Tibial artery (tissue), 4 donors: Measurements from ENCODE around the gene POLK.

Experiments used
- DNase-seq, 2 donors: peaks; one replicate each; pipeline ENCODE4 v3.0.0-alpha.2; 2019
- H3K27ac ChIP-seq, 2 donors: fragments of 200-600 bp; sonication (generic) in 1 of 2; 1 replicate in 1 of 2; 2 replicates in 1 of 2; pipeline ENCODE4 v1.5.1; 2018 to 2019; ENCODE audit warnings: mild to moderate bottlenecking in 1 of 2
- H3K27me3 ChIP-seq, 2 donors: fragments of 200-600 bp; sonication (generic) in 1 of 2; one replicate each; pipeline versions ENCODE4 v1.5.1 to v1.6.0; 2016 to 2019
- H3K36me3 ChIP-seq, 3 donors: fragments of 200-600 bp; sonication (generic) in 2 of 3; one replicate each; pipeline ENCODE4 v1.5.1; 2016 to 2019; ENCODE audit warnings: mild to moderate bottlenecking in 2 of 3
- H3K4me1 ChIP-seq, 4 donors: fragments of 200-600 bp; sonication (generic) in 2 of 4; 1 replicate in 3 of 4; 2 replicates in 1 of 4; pipeline ENCODE4 v1.5.1; 2016 to 2019
- H3K4me3 ChIP-seq, 2 donors: fragments of 200-600 bp; sonication (generic) in 1 of 2; 1 replicate in 1 of 2; 2 replicates in 1 of 2; pipeline ENCODE4 v1.5.1; 2018 to 2019; ENCODE audit warnings: mild to moderate bottlenecking in 2 of 2
- H3K9me3 ChIP-seq, 3 donors: fragments of 200-600 bp; sonication (generic) in 1 of 3; one replicate each; pipeline ENCODE4 v1.5.1; 2016 to 2019
- intact Hi-C: fragments of 100-400 bp; cut with DNase I; formaldehyde crosslinking; loops from one replicate; pipeline ENCODE4 v1.15.0; 2023; ENCODE audit warnings: low total_unique reads
- TF ChIP-seq, protein P1 (sequence below), 2 experiments: fragments of 200-600 bp in 1 of 2; fragments of 450-650 bp in 1 of 2; IDR thresholded peaks; one replicate each; pipeline ENCODE4 v1.5.1; 2017 to 2019; ENCODE audit warnings: antibody characterized with exemption in 2 of 2, mild to moderate bottlenecking in 1 of 2, moderate library complexity in 1 of 2

The POLK gene

DNA sequence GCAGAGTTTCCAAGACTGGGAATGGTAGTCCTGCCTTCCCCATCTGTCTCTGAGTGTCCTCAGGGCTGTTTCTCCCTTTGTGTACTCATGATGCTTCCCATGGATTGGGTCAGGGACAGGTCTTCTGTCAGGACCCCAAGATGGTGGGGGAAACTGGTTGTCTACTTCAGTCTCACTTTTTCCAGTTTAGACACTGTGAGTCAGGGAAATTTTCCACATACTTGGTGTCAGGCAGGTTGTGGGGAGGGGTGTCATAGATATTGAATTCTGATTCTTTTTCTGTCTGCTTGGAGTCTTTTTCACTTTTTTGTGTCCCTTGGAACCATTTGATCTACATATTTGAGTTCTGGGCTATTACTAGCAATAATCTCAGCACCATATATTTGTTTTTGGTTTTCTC, 10.3 kb downstream of the POLK start:
- H3K27ac ChIP-seq: peak overlapping the region in 1 of 2 donors; percentile 15
- H3K36me3 ChIP-seq: peaks cover 0 to 9% (median 0%) of the 10 kb centered on the region in 3 donors
- no peak overlapping the region for H3K4me3 ChIP-seq
- no peak for DNase-seq
- peaks cover 0 to 32% (median 5%) of the 10 kb centered on the region in 4 donors for H3K4me1 ChIP-seq
- H3K9me3 ChIP-seq: peaks cover 0 to 11% (median 7%) of the 10 kb centered on the region in 3 donors
- H3K27me3 ChIP-seq: no peaks in the 10 kb centered on the region
- TF ChIP-seq, protein P1, sequence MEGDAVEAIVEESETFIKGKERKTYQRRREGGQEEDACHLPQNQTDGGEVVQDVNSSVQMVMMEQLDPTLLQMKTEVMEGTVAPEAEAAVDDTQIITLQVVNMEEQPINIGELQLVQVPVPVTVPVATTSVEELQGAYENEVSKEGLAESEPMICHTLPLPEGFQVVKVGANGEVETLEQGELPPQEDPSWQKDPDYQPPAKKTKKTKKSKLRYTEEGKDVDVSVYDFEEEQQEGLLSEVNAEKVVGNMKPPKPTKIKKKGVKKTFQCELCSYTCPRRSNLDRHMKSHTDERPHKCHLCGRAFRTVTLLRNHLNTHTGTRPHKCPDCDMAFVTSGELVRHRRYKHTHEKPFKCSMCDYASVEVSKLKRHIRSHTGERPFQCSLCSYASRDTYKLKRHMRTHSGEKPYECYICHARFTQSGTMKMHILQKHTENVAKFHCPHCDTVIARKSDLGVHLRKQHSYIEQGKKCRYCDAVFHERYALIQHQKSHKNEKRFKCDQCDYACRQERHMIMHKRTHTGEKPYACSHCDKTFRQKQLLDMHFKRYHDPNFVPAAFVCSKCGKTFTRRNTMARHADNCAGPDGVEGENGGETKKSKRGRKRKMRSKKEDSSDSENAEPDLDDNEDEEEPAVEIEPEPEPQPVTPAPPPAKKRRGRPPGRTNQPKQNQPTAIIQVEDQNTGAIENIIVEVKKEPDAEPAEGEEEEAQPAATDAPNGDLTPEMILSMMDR (IDR thresholded peaks at IDR 0.05): no peak
- intact Hi-C loops: no loop called here

DNA sequence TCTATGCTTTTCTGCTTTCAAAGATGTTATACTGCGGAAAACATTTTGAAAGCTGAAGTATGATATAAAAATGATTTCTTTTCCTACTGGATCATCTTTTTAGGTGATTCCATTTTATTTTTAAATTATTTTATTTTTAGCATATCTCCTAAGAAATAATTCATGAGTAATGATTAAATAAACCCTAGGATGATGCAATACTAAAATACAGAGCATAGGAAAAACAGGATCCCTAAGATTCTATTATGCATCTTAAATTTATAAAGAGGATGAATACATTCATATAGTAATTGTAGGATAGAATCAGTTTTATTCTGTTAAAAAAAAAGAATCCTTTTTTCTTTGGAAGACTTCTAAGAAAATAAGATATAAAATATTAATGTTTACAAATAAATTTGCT, 10.9 kb downstream of the POLK start:
- peaks cover 0 to 32% (median 5%) of the 10 kb centered on the region in 4 donors for H3K4me1 ChIP-seq
- intact Hi-C loops: no loop called here

DNA sequence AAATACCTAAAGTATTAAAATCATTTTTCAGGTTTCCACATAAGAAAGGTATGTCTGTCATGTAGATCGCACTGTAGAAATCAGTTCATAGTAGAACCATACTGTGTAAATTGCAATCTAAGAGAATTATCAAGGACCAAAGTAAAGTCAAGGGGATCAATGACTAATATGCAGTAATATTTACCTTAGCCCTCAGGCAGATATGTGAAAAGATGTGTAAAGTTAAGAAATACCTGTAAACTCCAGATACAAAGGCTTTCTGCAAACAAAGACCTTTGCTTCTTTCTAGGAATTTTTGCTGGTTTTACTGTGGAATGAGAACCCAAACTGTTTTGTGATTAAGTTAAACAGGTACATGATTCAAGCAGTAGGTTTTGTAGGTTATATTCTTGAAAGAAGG, 11.6 kb downstream of the POLK start:
- peaks cover 0 to 11% (median 7%) of the 10 kb centered on the region in 3 donors for H3K9me3 ChIP-seq
- intact Hi-C loops: no loop called here
- H3K4me1 ChIP-seq: peaks cover 0 to 32% (median 5%) of the 10 kb centered on the region in 4 donors
- no peak for DNase-seq
- H3K36me3 ChIP-seq: peaks cover 0 to 9% (median 0%) of the 10 kb centered on the region in 3 donors
- no peaks in the 10 kb centered on the region for H3K27me3 ChIP-seq
- H3K4me3 ChIP-seq: no peak overlapping the region
- no peak overlapping the region for H3K27ac ChIP-seq
- TF ChIP-seq, protein P1 (IDR thresholded peaks at IDR 0.05): no peak

More for the DNA sequence above, 10.9 kb downstream of the POLK start:
- Histone ChIP-seq H3K4me3 (no peak overlapping the region), H3K36me3 (peaks cover 0 to 9% (median 0%) of the 10 kb centered on the region in 3 donors), H3K27me3 (no peaks in the 10 kb centered on the region), H3K27ac (peak overlapping the region in 1 of 2 donors; percentile 15), H3K9me3 (peaks cover 0 to 11% (median 7%) of the 10 kb centered on the region in 3 donors)
- no peak for DNase-seq
- TF ChIP-seq, protein P1 (IDR thresholded peaks at IDR 0.05): no peak

DNA sequence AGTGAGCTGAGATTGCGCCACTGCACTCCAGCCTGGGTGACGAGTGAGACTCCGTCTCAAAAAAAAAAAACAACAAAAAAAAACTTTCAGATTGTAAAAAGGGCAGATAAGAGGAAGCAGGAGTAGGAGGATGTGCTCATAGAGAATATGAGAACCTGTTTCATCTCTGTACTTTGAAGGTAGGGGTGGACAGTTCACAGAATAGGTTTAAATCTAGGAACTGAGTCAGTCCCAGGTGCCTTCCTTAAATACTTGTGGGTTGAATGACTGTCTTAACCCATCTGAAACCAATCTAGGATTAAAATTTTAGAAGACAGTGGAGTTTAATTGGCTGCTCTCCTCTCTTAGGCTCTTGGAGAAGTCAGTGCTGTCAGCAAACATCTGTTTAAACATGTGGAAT, 12.4 kb downstream of the POLK start:
- intact Hi-C loops: no loop called here
- H3K36me3 ChIP-seq: peaks cover 0 to 9% (median 0%) of the 10 kb centered on the region in 3 donors
- no peak for DNase-seq
- no peaks in the 10 kb centered on the region for H3K27me3 ChIP-seq
- H3K9me3 ChIP-seq: peaks cover 0 to 11% (median 7%) of the 10 kb centered on the region in 3 donors
- no peak overlapping the region for H3K27ac ChIP-seq
- no peak overlapping the region for H3K4me3 ChIP-seq
- TF ChIP-seq, protein P1 (IDR thresholded peaks at IDR 0.05): no peak
- peaks cover 0 to 32% (median 7%) of the 10 kb centered on the region in 4 donors for H3K4me1 ChIP-seq

DNA sequence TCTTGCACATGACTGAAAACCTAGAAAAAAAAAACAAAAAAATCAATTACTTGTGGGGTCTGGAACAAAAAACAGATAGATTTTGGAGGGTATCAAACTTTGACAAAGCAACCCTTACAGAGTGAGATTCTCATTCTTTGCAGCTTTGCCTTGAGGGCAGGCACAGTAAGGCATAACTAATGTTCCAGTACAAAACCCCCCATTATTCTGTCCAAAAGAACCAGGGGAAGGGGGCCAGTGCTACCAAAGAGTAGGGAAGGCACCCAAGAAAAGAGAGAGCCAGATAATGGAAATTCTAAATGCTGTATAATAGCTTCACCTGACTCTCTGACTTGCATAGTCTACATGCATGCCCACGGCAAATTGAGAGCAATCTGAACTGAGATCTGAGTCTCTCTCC, 12.9 kb downstream of the POLK start:
- no peak overlapping the region for H3K27ac ChIP-seq
- H3K27me3 ChIP-seq: no peaks in the 10 kb centered on the region
- peaks cover 0 to 32% (median 7%) of the 10 kb centered on the region in 4 donors for H3K4me1 ChIP-seq
- no peak overlapping the region for H3K4me3 ChIP-seq
- TF ChIP-seq, protein P1 (IDR thresholded peaks at IDR 0.05): no peak
- H3K9me3 ChIP-seq: peaks cover 0 to 11% (median 7%) of the 10 kb centered on the region in 3 donors
- DNase-seq: no peak
- intact Hi-C loops: no loop called here
- peaks cover 0 to 9% (median 0%) of the 10 kb centered on the region in 3 donors for H3K36me3 ChIP-seq
